ENCODE results near the gene GFER.

DNA sequence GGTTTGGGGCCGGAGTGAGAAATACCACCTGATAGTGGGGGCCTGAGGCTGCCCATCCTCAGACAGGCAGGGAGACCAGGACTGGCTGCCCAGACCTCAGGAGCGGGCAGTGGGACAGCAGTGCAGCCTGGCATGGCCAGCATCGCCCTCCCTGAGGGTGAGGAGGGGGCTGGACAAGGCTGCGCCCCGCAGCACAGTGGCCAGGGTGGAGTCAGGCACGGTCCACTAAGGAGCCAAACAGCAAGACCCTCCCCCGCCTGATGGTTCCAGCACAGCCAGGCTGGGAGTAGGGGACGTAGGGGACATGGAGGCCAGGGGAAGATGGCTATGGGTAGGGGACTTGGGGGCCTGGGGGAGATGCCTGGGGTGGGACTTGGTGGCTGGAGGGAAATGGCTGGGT, 22.3 kb downstream of the GFER start:
- TF ChIP-seq, protein P1, sequence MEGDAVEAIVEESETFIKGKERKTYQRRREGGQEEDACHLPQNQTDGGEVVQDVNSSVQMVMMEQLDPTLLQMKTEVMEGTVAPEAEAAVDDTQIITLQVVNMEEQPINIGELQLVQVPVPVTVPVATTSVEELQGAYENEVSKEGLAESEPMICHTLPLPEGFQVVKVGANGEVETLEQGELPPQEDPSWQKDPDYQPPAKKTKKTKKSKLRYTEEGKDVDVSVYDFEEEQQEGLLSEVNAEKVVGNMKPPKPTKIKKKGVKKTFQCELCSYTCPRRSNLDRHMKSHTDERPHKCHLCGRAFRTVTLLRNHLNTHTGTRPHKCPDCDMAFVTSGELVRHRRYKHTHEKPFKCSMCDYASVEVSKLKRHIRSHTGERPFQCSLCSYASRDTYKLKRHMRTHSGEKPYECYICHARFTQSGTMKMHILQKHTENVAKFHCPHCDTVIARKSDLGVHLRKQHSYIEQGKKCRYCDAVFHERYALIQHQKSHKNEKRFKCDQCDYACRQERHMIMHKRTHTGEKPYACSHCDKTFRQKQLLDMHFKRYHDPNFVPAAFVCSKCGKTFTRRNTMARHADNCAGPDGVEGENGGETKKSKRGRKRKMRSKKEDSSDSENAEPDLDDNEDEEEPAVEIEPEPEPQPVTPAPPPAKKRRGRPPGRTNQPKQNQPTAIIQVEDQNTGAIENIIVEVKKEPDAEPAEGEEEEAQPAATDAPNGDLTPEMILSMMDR (IDR thresholded peaks at IDR 0.05 in 2 of 3, conservative IDR thresholded peaks at IDR 0.05 in 1 of 3; ENCODE audit: control insufficient read depth in 2 of 3, extremely low read depth in 1 of 3, insufficient read depth in 1 of 3, low read depth in 3 of 3, low read length in 3 of 3): no peak
- no peak for TF ChIP-seq YY1 (IDR thresholded peaks at IDR 0.05; ENCODE audit: low read depth, low read length)
- no peak for TF ChIP-seq PML (IDR thresholded peaks at IDR 0.05; ENCODE audit: low read length)
- no peak for TF ChIP-seq JUND (IDR thresholded peaks at IDR 0.05; ENCODE audit: low read depth, low read length)
